NOMO-1 (cell line): ENCODE measurements around the gene SLC28A1.
"Not testable (repeated sequence)": the region's sequence is repeated elsewhere in the genome, so short reads cannot be mapped to it uniquely, and the experiment has no call there.

Source experiments
- DNase-seq, 2 experiments: peaks; one replicate each; lab custom pipeline; 2025; ENCODE audit not compliant: unreplicated experiment in 2 of 2; lab: John Stamatoyannopoulos, UW

Gene SLC28A1

GRCh38 chr15:84908564-84908963 is 24.1 kb downstream of the SLC28A1 start:
- DNase-seq = no peak

- no peak for DNase-seq
These were observed 24.6 kb downstream of the SLC28A1 start for GRCh38 chr15:84909029-84909428.

GRCh38 chr15:84909782-84910181 is 25.3 kb downstream of the SLC28A1 start:
- DNase-seq = no peak

GRCh38 chr15:84910928-84911623 is 26.6 kb downstream of the SLC28A1 start:
- DNase-seq = no peak

- DNase-seq = no peak
These were observed 27.6 kb downstream of the SLC28A1 start for GRCh38 chr15:84911879-84912660.

- DNase-seq = no peak
These were observed 28.9 kb downstream of the SLC28A1 start for GRCh38 chr15:84913360-84913723.

- no peak for DNase-seq
These were observed 29.9 kb downstream of the SLC28A1 start for GRCh38 chr15:84914351-84914750.

GRCh38 chr15:84914909-84915605 is 30.6 kb downstream of the SLC28A1 start:
- peak; percentile 34 to 63 for DNase-seq

- DNase-seq = no peak
These were observed 31.1 kb downstream of the SLC28A1 start for GRCh38 chr15:84915606-84915958.

GRCh38 chr15:84917452-84917851 is 33.0 kb downstream of the SLC28A1 start:
- DNase-seq = no peak

- no peak for DNase-seq
These were observed 34.7 kb downstream of the SLC28A1 start for GRCh38 chr15:84919106-84919667.

GRCh38 chr15:84921121-84921520 is 36.7 kb downstream of the SLC28A1 start:
- no peak for DNase-seq

GRCh38 chr15:84922530-84922929 is 38.1 kb downstream of the SLC28A1 start:
- no peak for DNase-seq

GRCh38 chr15:84924077-84924731 is 39.7 kb downstream of the SLC28A1 start:
- DNase-seq = no peak

GRCh38 chr15:84924821-84925569 is 40.5 kb downstream of the SLC28A1 start:
- not testable (repeated sequence) for DNase-seq

- no peak for DNase-seq
These were observed 41.4 kb downstream of the SLC28A1 start for GRCh38 chr15:84925906-84926305.

GRCh38 chr15:84926491-84927230 is 42.2 kb downstream of the SLC28A1 start:
- no peak for DNase-seq

- no peak for DNase-seq
These were observed 44.3 kb downstream of the SLC28A1 start for GRCh38 chr15:84928843-84929168.

GRCh38 chr15:84929795-84930603 is 45.5 kb downstream of the SLC28A1 start:
- no peak for DNase-seq
